ENCODE data around the gene FGD6.

Gene FGD6

DNA sequence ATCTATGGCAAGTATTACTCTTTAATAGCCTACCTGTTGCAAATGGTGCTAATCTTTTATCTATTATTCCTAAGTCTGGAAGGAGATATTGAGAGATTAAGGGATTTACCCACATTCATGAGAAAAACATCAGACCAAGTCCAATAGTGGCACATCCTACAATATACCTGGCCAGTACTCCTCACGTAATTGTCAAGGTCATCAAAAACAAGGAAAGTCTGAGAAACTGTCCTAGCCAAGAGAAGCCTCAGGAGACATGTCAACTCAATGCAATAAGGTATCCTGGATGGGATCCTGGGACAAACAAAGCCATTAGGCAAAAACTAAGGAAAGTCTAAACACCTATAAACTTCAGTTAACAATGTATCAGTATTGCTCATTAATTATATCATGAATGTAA lies 156.3 kb downstream of the FGD6 start:
- no peak for TF ChIP-seq CTCF (IDR thresholded peaks at IDR 0.05; ENCODE audit: low read depth, low read length)
- peaks cover 80% of the 10 kb centered on the region for H3K36me3 ChIP-seq
- no peak for DNase-seq

GRCh38 chr12:95059984-95060383 lies 157.3 kb downstream of the FGD6 start:
- Histone ChIP-seq H3K4me3 (ENCODE audit: low read depth, low read length) (no peak overlapping the region), H3K27ac (no peak overlapping the region), H3K27me3 (ENCODE audit: insufficient read depth, low read depth, severe bottlenecking) (no peaks in the 10 kb centered on the region), H3K36me3 (peaks cover 78% of the 10 kb centered on the region), H3K9me3 (ENCODE audit: severe bottlenecking) (no peaks in the 10 kb centered on the region)
- no peak for DNase-seq
- TF ChIP-seq CTCF (IDR thresholded peaks at IDR 0.05; ENCODE audit: low read depth, low read length) = no peak

More for the DNA sequence above, 156.3 kb downstream of the FGD6 start:
- no peak overlapping the region for H3K27ac ChIP-seq
- no peaks in the 10 kb centered on the region for H3K27me3 ChIP-seq (ENCODE audit: insufficient read depth, low read depth, severe bottlenecking)
- H3K4me3 ChIP-seq (ENCODE audit: low read depth, low read length) = no peak overlapping the region
- H3K9me3 ChIP-seq (ENCODE audit: severe bottlenecking) = no peaks in the 10 kb centered on the region

- Histone ChIP-seq H3K27me3 (ENCODE audit: insufficient read depth, low read depth, severe bottlenecking) (no peaks in the 10 kb centered on the region), H3K9me3 (ENCODE audit: severe bottlenecking) (no peaks in the 10 kb centered on the region), H3K4me3 (ENCODE audit: low read depth, low read length) (no peak overlapping the region), H3K36me3 (peaks cover 67% of the 10 kb centered on the region), H3K27ac (no peak overlapping the region)
- TF ChIP-seq CTCF (IDR thresholded peaks at IDR 0.05; ENCODE audit: low read depth, low read length) = no peak
- no peak for DNase-seq
Measured at GRCh38 chr12:95057424-95057823, 159.8 kb downstream of the FGD6 start.

GRCh38 chr12:95055057-95055456 lies 162.2 kb downstream of the FGD6 start:
- Histone ChIP-seq H3K27me3 (ENCODE audit: insufficient read depth, low read depth, severe bottlenecking) (no peaks in the 10 kb centered on the region), H3K4me3 (ENCODE audit: low read depth, low read length) (no peak overlapping the region), H3K27ac (peak overlapping the region; percentile 30), H3K36me3 (peaks cover 54% of the 10 kb centered on the region), H3K9me3 (ENCODE audit: severe bottlenecking) (no peaks in the 10 kb centered on the region)
- DNase-seq = no peak
- no peak for TF ChIP-seq CTCF (IDR thresholded peaks at IDR 0.05; ENCODE audit: low read depth, low read length)

- H3K36me3 ChIP-seq = peaks cover 52% of the 10 kb centered on the region
- H3K27me3 ChIP-seq (ENCODE audit: insufficient read depth, low read depth, severe bottlenecking) = no peaks in the 10 kb centered on the region
- no peaks in the 10 kb centered on the region for H3K9me3 ChIP-seq (ENCODE audit: severe bottlenecking)
- no peak for TF ChIP-seq CTCF (IDR thresholded peaks at IDR 0.05; ENCODE audit: low read depth, low read length)
- H3K4me3 ChIP-seq (ENCODE audit: low read depth, low read length) = no peak overlapping the region
- no peak for DNase-seq
- H3K27ac ChIP-seq = peak overlapping the region; percentile 30
Measured at GRCh38 chr12:95054206-95054605, 163.1 kb downstream of the FGD6 start.

DNA sequence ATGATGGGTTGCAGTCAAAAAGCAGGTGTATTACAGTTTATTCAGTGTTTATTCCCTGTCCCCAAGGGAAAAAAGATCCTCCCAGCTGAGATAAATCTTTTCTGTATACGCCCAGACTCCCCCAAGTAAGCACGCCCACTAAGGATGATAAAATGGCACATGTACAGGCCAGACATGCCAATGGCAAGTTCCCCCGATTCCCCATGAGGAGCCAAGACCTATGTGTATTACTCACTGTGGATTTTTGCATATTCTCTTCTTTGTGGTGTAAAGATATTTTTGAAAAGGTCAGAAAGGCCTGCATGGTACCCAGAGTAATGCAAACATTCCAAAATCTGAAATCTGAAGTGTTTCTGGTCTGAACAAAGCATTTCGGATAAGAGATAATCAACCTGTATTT lies 166.0 kb downstream of the FGD6 start:
- peaks cover 45% of the 10 kb centered on the region for H3K36me3 ChIP-seq
- no peak overlapping the region for H3K4me3 ChIP-seq (ENCODE audit: low read depth, low read length)
- no peak for DNase-seq
- no peak for TF ChIP-seq CTCF (IDR thresholded peaks at IDR 0.05; ENCODE audit: low read depth, low read length)
- H3K27me3 ChIP-seq (ENCODE audit: insufficient read depth, low read depth, severe bottlenecking) = no peaks in the 10 kb centered on the region
- no peak overlapping the region for H3K27ac ChIP-seq
- H3K9me3 ChIP-seq (ENCODE audit: severe bottlenecking) = no peaks in the 10 kb centered on the region

Data from WERI-Rb-1 (cell line).